Measurements from ENCODE around the gene TMTC2.

Gene TMTC2

GRCh38 chr12:82996168-82996812 lies 309.6 kb downstream of the TMTC2 start:
- in situ Hi-C loops (cut with MboI; ENCODE audit: low pct_unique_long_range_greater_than_20kb, low sequenced_read_pairs, unreplicated experiment): no loop called here
- DNase-seq (ENCODE audit: low spot score): peak; percentile 10
- no peak for TF ChIP-seq CTCF (IDR thresholded peaks at IDR 0.05; ENCODE audit: extremely low read depth, insufficient read depth, missing control alignments)

GRCh38 chr12:82998509-82998908 lies 311.8 kb downstream of the TMTC2 start:
- no peak for DNase-seq (ENCODE audit: low spot score)
- in situ Hi-C loops (cut with MboI; ENCODE audit: low pct_unique_long_range_greater_than_20kb, low sequenced_read_pairs, unreplicated experiment): no loop called here
- no peak for TF ChIP-seq CTCF (IDR thresholded peaks at IDR 0.05; ENCODE audit: extremely low read depth, insufficient read depth, missing control alignments)

- DNase-seq (ENCODE audit: low spot score): no peak
- no peak for TF ChIP-seq CTCF (IDR thresholded peaks at IDR 0.05; ENCODE audit: extremely low read depth, insufficient read depth, missing control alignments)
- in situ Hi-C loops (cut with MboI; ENCODE audit: low pct_unique_long_range_greater_than_20kb, low sequenced_read_pairs, unreplicated experiment): no loop called here
Observed at GRCh38 chr12:83003026-83003425, 316.3 kb downstream of the TMTC2 start.

GRCh38 chr12:83005534-83006197 lies 319.0 kb downstream of the TMTC2 start:
- DNase-seq (ENCODE audit: low spot score): no peak
- in situ Hi-C loops (cut with MboI; ENCODE audit: low pct_unique_long_range_greater_than_20kb, low sequenced_read_pairs, unreplicated experiment): no loop called here
- TF ChIP-seq CTCF (IDR thresholded peaks at IDR 0.05; ENCODE audit: extremely low read depth, insufficient read depth, missing control alignments): no peak

- DNase-seq (ENCODE audit: low spot score): no peak
- in situ Hi-C loops (cut with MboI; ENCODE audit: low pct_unique_long_range_greater_than_20kb, low sequenced_read_pairs, unreplicated experiment): no loop called here
Observed at GRCh38 chr12:83008703-83009102, 322.0 kb downstream of the TMTC2 start.

GRCh38 chr12:83010169-83010804 lies 323.6 kb downstream of the TMTC2 start:
- no peak for DNase-seq (ENCODE audit: low spot score)
- TF ChIP-seq CTCF (IDR thresholded peaks at IDR 0.05; ENCODE audit: extremely low read depth, insufficient read depth, missing control alignments): no peak
- in situ Hi-C loops (cut with MboI; ENCODE audit: low pct_unique_long_range_greater_than_20kb, low sequenced_read_pairs, unreplicated experiment): no loop called here

More at GRCh38 chr12:83008703-83009102, 322.0 kb downstream of the TMTC2 start:
- TF ChIP-seq CTCF (IDR thresholded peaks at IDR 0.05; ENCODE audit: extremely low read depth, insufficient read depth, missing control alignments): no peak
